C4-2B (cell line): ENCODE data around the gene PRDX5.

Source experiments
- ZFX ChIP-seq: fragments of 450-650 bp; IDR thresholded peaks from 2 replicates; pipeline ENCODE4 v1.6.1; 2017
- TF ChIP-seq, protein P1 (sequence below): fragments of 450-650 bp; conservative IDR thresholded peaks from 2 replicates; pipeline ENCODE4 v1.5.1; 2017; ENCODE audit warnings: mild to moderate bottlenecking

DNA sequence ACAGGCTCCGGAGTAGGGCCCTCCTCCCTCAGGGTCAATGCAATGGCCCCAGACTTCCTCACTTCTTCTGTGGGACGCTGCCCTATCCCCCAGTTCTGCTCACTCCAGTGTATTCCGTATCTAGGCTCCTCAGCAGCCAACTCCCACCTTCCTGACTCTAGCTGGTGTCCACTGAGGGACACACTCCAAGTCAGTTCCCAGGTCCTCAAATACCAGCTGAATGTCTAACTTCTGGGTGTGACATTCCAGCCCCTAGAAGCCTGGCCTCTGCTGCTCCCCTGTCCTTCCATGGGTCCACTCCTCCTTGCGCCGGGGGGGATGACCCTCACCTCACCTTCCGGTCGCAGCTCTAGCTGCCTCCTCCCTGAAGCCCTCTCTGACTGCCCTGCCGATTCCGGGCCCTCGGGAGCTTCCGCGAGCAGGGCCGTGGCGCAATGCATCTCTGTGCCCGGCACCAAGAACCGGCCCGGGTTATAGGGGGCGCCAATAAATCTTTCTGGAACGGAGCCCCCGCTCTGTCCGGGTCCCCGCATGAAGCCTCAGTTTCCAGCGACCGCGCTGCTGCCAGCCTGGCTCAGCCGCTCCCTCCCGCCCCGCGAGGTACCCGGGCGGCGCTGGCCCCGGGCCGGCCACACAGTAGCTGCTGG, 48.9 kb upstream of the PRDX5 start:
- TF ChIP-seq, protein P1, sequence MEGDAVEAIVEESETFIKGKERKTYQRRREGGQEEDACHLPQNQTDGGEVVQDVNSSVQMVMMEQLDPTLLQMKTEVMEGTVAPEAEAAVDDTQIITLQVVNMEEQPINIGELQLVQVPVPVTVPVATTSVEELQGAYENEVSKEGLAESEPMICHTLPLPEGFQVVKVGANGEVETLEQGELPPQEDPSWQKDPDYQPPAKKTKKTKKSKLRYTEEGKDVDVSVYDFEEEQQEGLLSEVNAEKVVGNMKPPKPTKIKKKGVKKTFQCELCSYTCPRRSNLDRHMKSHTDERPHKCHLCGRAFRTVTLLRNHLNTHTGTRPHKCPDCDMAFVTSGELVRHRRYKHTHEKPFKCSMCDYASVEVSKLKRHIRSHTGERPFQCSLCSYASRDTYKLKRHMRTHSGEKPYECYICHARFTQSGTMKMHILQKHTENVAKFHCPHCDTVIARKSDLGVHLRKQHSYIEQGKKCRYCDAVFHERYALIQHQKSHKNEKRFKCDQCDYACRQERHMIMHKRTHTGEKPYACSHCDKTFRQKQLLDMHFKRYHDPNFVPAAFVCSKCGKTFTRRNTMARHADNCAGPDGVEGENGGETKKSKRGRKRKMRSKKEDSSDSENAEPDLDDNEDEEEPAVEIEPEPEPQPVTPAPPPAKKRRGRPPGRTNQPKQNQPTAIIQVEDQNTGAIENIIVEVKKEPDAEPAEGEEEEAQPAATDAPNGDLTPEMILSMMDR = no peak
- TF ChIP-seq ZFX = peak; percentile 59; the same call in 1 of the 2 replicates
